Uterus (tissue), 2 donors: ENCODE data around the gene HPDL.
"Not testable (repeated sequence)": the region's sequence is repeated elsewhere in the genome, so short reads cannot be mapped to it uniquely, and the experiment has no call there.

Experiments used
- POLR2A ChIP-seq, 2 donors: fragments of 450-650 bp; IDR thresholded peaks; one replicate each; pipeline ENCODE4 v1.6.1; 2016; ENCODE audit warnings: antibody characterized with exemption in 2 of 2, mild to moderate bottlenecking in 1 of 2, moderate library complexity in 1 of 2
- TF ChIP-seq, protein P1 (sequence below), 4 experiments: fragments of 200-600 bp in 2 of 4; fragments of 450-650 bp in 2 of 4; sonication (generic) in 2 of 4; IDR thresholded peaks; one replicate each; pipeline ENCODE4 v1.5.1; 2016 to 2019; ENCODE audit warnings: antibody characterized with exemption in 4 of 4, mild to moderate bottlenecking in 2 of 4, moderate library complexity in 1 of 4

DNA sequence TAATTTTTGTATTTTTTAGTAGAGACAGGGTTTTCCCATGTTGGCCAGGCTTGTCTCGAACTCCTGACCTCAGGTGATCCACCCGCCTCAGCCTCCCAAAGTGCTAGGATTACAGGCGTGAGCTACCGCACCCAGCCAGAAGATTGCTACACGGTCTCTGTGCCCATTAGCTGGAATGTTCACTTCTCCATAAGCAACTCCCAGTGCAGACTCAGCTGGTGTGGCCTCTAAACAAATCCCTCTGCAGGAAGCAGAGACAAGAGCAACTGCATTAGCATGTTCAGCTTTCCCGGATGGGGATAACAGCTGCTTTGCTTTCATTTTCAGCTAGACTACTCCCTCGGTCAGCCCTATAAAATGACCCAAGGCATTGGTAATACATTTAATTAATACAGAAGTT, 34.3 kb downstream of the HPDL start:
- TF ChIP-seq, protein P1, sequence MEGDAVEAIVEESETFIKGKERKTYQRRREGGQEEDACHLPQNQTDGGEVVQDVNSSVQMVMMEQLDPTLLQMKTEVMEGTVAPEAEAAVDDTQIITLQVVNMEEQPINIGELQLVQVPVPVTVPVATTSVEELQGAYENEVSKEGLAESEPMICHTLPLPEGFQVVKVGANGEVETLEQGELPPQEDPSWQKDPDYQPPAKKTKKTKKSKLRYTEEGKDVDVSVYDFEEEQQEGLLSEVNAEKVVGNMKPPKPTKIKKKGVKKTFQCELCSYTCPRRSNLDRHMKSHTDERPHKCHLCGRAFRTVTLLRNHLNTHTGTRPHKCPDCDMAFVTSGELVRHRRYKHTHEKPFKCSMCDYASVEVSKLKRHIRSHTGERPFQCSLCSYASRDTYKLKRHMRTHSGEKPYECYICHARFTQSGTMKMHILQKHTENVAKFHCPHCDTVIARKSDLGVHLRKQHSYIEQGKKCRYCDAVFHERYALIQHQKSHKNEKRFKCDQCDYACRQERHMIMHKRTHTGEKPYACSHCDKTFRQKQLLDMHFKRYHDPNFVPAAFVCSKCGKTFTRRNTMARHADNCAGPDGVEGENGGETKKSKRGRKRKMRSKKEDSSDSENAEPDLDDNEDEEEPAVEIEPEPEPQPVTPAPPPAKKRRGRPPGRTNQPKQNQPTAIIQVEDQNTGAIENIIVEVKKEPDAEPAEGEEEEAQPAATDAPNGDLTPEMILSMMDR (IDR thresholded peaks at IDR 0.05), result peak in 1 of 4 experiments; percentile 13
- TF ChIP-seq POLR2A (IDR thresholded peaks at IDR 0.05), result not testable (repeated sequence)
